HG03108 (cell line): ENCODE results near the gene HLA-DPA1.

Experiments used
- ATAC-seq: cut with Tn5 transposase; IDR thresholded peaks from one replicate; pipeline ENCODE4 v1.9.1; 2021; ENCODE audit warnings: moderate library complexity; ENCODE audit not compliant: unreplicated experiment

HLA-DPA1 gene

GRCh38 chr6:33018418-33018817 lies 55.0 kb downstream of the HLA-DPA1 start:
- ATAC-seq: no peak

- no peak for ATAC-seq
Observed at GRCh38 chr6:33017694-33018353, 55.6 kb downstream of the HLA-DPA1 start.

- no peak for ATAC-seq
Observed at GRCh38 chr6:33017018-33017417, 56.4 kb downstream of the HLA-DPA1 start.

GRCh38 chr6:33015798-33016197 lies 57.7 kb downstream of the HLA-DPA1 start:
- no peak for ATAC-seq

GRCh38 chr6:33014841-33015634 lies 58.4 kb downstream of the HLA-DPA1 start:
- ATAC-seq: no peak
